GM12892 (cell line): ENCODE data around the gene PPP2R5C.

Source experiments
- DNase-seq: peaks from one replicate; pipeline ENCODE4 v3.0.0; 2011; ENCODE audit not compliant: insufficient read length
- FAIRE-seq: peaks from 2 replicates; lab custom pipeline; 2011; peaks lifted over from hg19 to GRCh38; lab: Jason Lieb, UNC
- POLR2A ChIP-seq: IDR thresholded peaks from 2 replicates; pipeline ENCODE4 v1.6.1; 2011; ENCODE audit warnings: low read depth, low read length, control low read depth
- POLR2AphosphoS5 ChIP-seq: IDR thresholded peaks from 2 replicates; pipeline ENCODE4 v1.6.1; 2011; ENCODE audit warnings: low read depth, low read length, control low read depth
- TAF1 ChIP-seq: IDR thresholded peaks from 2 replicates; pipeline ENCODE4 v1.6.1; 2011; ENCODE audit warnings: low read depth, mild to moderate bottlenecking, control low read depth, low read length, borderline replicate concordance

The PPP2R5C gene

GRCh38 chr14:101912841-101913240 is 151.3 kb downstream of the PPP2R5C start:
- DNase-seq = no peak
- FAIRE-seq = no peak
- TF ChIP-seq POLR2A (no peak), POLR2AphosphoS5 (no peak), TAF1 (no peak)

GRCh38 chr14:101914083-101914482 is 152.6 kb downstream of the PPP2R5C start:
- FAIRE-seq (no peak), DNase-seq (no peak)
- TF ChIP-seq TAF1 (no peak), POLR2AphosphoS5 (no peak), POLR2A (no peak)

GRCh38 chr14:101915871-101916815 is 154.6 kb downstream of the PPP2R5C start:
- no peak for DNase-seq
- FAIRE-seq = no peak
- no peak for TF ChIP-seq POLR2AphosphoS5
- TF ChIP-seq TAF1 = no peak
- TF ChIP-seq POLR2A = no peak

- no peak for DNase-seq
- TF ChIP-seq POLR2AphosphoS5 (no peak), TAF1 (no peak), POLR2A (no peak)
- no peak for FAIRE-seq
These were observed 155.4 kb downstream of the PPP2R5C start for GRCh38 chr14:101916816-101917412.

- FAIRE-seq (no peak), DNase-seq (no peak)
- no peak for TF ChIP-seq POLR2A
- no peak for TF ChIP-seq TAF1
- no peak for TF ChIP-seq POLR2AphosphoS5
These were observed 156.0 kb downstream of the PPP2R5C start for GRCh38 chr14:101917413-101918017.

- no peak for DNase-seq
- TF ChIP-seq POLR2A (no peak), POLR2AphosphoS5 (no peak), TAF1 (no peak)
- no peak for FAIRE-seq
These were observed 156.8 kb downstream of the PPP2R5C start for GRCh38 chr14:101918065-101918989.

GRCh38 chr14:101920271-101920670 is 158.8 kb downstream of the PPP2R5C start:
- FAIRE-seq = no peak
- no peak for TF ChIP-seq POLR2AphosphoS5
- no peak for DNase-seq

- DNase-seq (no peak), FAIRE-seq (no peak)
- TF ChIP-seq POLR2AphosphoS5 (no peak), TAF1 (no peak), POLR2A (no peak)
These were observed 161.4 kb downstream of the PPP2R5C start for GRCh38 chr14:101922866-101923265.

GRCh38 chr14:101925152-101925551 is 163.6 kb downstream of the PPP2R5C start:
- FAIRE-seq = no peak
- DNase-seq = no peak
- no peak for TF ChIP-seq POLR2AphosphoS5
- TF ChIP-seq TAF1 = no peak

- DNase-seq = no peak
- TF ChIP-seq POLR2AphosphoS5 (no peak), POLR2A (no peak), TAF1 (no peak)
- FAIRE-seq = peak; percentile 21
These were observed 164.6 kb downstream of the PPP2R5C start for GRCh38 chr14:101926085-101926484.

- no peak for DNase-seq
- TF ChIP-seq POLR2A (no peak), TAF1 (no peak), POLR2AphosphoS5 (no peak)
- FAIRE-seq = no peak
These were observed 165.1 kb downstream of the PPP2R5C start for GRCh38 chr14:101926620-101927019.
